ENCODE results near the gene MPZL2. TPM values are rescaled to one million over a fixed set of nuclear protein-coding genes. Genes with fewer than 3 reads are reported as not detected.

Gene MPZL2
- total RNA-seq, 1 experiment from 2014 or later: 51.5 TPM

GRCh38 chr11:118259138-118259537 lies 5.0 kb downstream of the MPZL2 start:
- Histone ChIP-seq H3K27ac (ENCODE audit: low read length) (no peak overlapping the region), H3K27me3 (ENCODE audit: low read length) (no peaks in the 10 kb centered on the region), H3K36me3 (ENCODE audit: low read depth, low read length) (peaks cover 49% of the 10 kb centered on the region), H3K4me1 (ENCODE audit: insufficient read depth, low read length) (peaks cover 14% of the 10 kb centered on the region), H3K9me2 (replicated peaks; ENCODE audit: low read length) (no peaks in the 10 kb centered on the region), H3F3A (ENCODE audit: low read length, unreplicated experiment) (no peaks in the 10 kb centered on the region), H3K4me3 (ENCODE audit: low read length) (no peak overlapping the region), H3K79me2 (ENCODE audit: low read length) (peaks cover 21% of the 10 kb centered on the region), H4K20me1 (ENCODE audit: low read length) (no peaks in the 10 kb centered on the region), H3K9me3 (ENCODE audit: low read length) (no peaks in the 10 kb centered on the region), H2AFZ (ENCODE audit: low read length) (no peak overlapping the region), H3K9ac (ENCODE audit: low read length) (no peak overlapping the region), H3K4me2 (ENCODE audit: low read length) (no peak overlapping the region)
- ATAC-seq: no peak
- POLR2A ChIA-PET (ENCODE audit: unreplicated experiment): no interaction called here
- CTCF ChIA-PET: no interaction called here
- BruUV-seq (replicated peaks): no TSS peak
- TF ChIP-seq EZH2phosphoT487 (IDR thresholded peaks at IDR 0.05; ENCODE audit: borderline replicate concordance, low read length) (no peak), EZH2 (IDR thresholded peaks at IDR 0.05; ENCODE audit: low read length, unreplicated experiment) (no peak)
- TF ChIP-seq, protein P1, sequence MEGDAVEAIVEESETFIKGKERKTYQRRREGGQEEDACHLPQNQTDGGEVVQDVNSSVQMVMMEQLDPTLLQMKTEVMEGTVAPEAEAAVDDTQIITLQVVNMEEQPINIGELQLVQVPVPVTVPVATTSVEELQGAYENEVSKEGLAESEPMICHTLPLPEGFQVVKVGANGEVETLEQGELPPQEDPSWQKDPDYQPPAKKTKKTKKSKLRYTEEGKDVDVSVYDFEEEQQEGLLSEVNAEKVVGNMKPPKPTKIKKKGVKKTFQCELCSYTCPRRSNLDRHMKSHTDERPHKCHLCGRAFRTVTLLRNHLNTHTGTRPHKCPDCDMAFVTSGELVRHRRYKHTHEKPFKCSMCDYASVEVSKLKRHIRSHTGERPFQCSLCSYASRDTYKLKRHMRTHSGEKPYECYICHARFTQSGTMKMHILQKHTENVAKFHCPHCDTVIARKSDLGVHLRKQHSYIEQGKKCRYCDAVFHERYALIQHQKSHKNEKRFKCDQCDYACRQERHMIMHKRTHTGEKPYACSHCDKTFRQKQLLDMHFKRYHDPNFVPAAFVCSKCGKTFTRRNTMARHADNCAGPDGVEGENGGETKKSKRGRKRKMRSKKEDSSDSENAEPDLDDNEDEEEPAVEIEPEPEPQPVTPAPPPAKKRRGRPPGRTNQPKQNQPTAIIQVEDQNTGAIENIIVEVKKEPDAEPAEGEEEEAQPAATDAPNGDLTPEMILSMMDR (conservative IDR thresholded peaks at IDR 0.05; ENCODE audit: low read depth, low read length): no peak
- DNase-seq: no peak
- intact Hi-C loops (cut with micrococcal nuclease): no loop called here

DNA sequence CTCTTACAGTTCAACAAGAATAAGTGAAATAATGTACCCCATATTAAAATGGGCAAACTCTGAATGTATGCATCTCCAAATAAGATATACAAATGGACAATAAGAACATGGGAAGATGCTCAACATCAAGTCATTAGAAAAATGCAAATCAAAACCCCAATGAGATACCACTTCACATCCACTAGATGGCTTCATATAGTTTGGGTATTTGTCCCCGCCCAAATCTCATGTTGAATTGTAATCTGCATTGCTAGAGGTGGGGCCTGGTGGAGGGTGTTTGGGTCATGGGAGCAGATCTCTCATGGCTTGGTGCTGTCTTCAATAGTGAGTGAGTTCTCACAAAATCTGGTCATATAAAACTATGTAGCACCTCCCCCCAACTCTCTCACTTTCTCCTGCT lies 5.7 kb downstream of the MPZL2 start:
- peaks cover 13% of the 10 kb centered on the region for H3K4me1 ChIP-seq (ENCODE audit: insufficient read depth, low read length)
- no peak overlapping the region for H2AFZ ChIP-seq (ENCODE audit: low read length)
- no peak overlapping the region for H3K4me3 ChIP-seq (ENCODE audit: low read length)
- intact Hi-C loops (cut with micrococcal nuclease): no loop called here
- H3K9ac ChIP-seq (ENCODE audit: low read length): no peak overlapping the region
- TF ChIP-seq EZH2 (IDR thresholded peaks at IDR 0.05; ENCODE audit: low read length, unreplicated experiment): no peak
- no peak for TF ChIP-seq EZH2phosphoT487 (IDR thresholded peaks at IDR 0.05; ENCODE audit: borderline replicate concordance, low read length)
- TF ChIP-seq, protein P1 (conservative IDR thresholded peaks at IDR 0.05; ENCODE audit: low read depth, low read length): peak; percentile 68
- H3K27ac ChIP-seq (ENCODE audit: low read length): no peak overlapping the region
- no peaks in the 10 kb centered on the region for H3K9me2 ChIP-seq (replicated peaks; ENCODE audit: low read length)
- DNase-seq: peak; percentile 50
- no peak for ATAC-seq
- no peak overlapping the region for H3K4me2 ChIP-seq (ENCODE audit: low read length)
- no peaks in the 10 kb centered on the region for H3F3A ChIP-seq (ENCODE audit: low read length, unreplicated experiment)
- POLR2A ChIA-PET (ENCODE audit: unreplicated experiment): no interaction called here
- BruUV-seq (replicated peaks): no TSS peak
- H3K79me2 ChIP-seq (ENCODE audit: low read length): peaks cover 19% of the 10 kb centered on the region
- H3K27me3 ChIP-seq (ENCODE audit: low read length): no peaks in the 10 kb centered on the region
- CTCF ChIA-PET: no interaction called here
- H3K36me3 ChIP-seq (ENCODE audit: low read depth, low read length): peaks cover 49% of the 10 kb centered on the region
- no peaks in the 10 kb centered on the region for H3K9me3 ChIP-seq (ENCODE audit: low read length)
- no peaks in the 10 kb centered on the region for H4K20me1 ChIP-seq (ENCODE audit: low read length)

GRCh38 chr11:118252688-118253087 lies 11.4 kb downstream of the MPZL2 start:
- Histone ChIP-seq H3K4me3 (ENCODE audit: low read length) (peak overlapping the region; percentile 90), H3K36me3 (ENCODE audit: low read depth, low read length) (peaks cover 11% of the 10 kb centered on the region), H2AFZ (ENCODE audit: low read length) (peak overlapping the region; percentile 86), H4K20me1 (ENCODE audit: low read length) (no peaks in the 10 kb centered on the region), H3K4me2 (ENCODE audit: low read length) (peak overlapping the region; percentile 95), H3F3A (ENCODE audit: low read length, unreplicated experiment) (no peaks in the 10 kb centered on the region), H3K9ac (ENCODE audit: low read length) (peak overlapping the region; percentile 80), H3K9me3 (ENCODE audit: low read length) (no peaks in the 10 kb centered on the region), H3K4me1 (ENCODE audit: insufficient read depth, low read length) (peaks cover 14% of the 10 kb centered on the region), H3K27ac (ENCODE audit: low read length) (peak overlapping the region; percentile 84), H3K9me2 (replicated peaks; ENCODE audit: low read length) (no peaks in the 10 kb centered on the region), H3K79me2 (ENCODE audit: low read length) (peaks cover 34% of the 10 kb centered on the region), H3K27me3 (ENCODE audit: low read length) (no peaks in the 10 kb centered on the region)
- ATAC-seq: no peak
- DNase-seq: no peak
- POLR2A ChIA-PET (ENCODE audit: unreplicated experiment): interaction anchor here (0.6 kb wide), 1 partner anchor 8 kb away, joined by 3 read pairs; no protein-coding TSS in a partner anchor
- CTCF ChIA-PET: interaction anchor here (1.0 kb wide), 1 partner anchor 54 kb away, joined by 6 read pairs; no protein-coding TSS in a partner anchor
- intact Hi-C loops (cut with micrococcal nuclease): no loop called here
- BruUV-seq (replicated peaks): no TSS peak
- TF ChIP-seq EZH2 (IDR thresholded peaks at IDR 0.05; ENCODE audit: low read length, unreplicated experiment) (no peak), EZH2phosphoT487 (IDR thresholded peaks at IDR 0.05; ENCODE audit: borderline replicate concordance, low read length) (no peak)
- TF ChIP-seq, protein P1 (conservative IDR thresholded peaks at IDR 0.05; ENCODE audit: low read depth, low read length): no peak
